GM18861 (cell line): ENCODE measurements around the gene FBXL12.
"Not testable (repeated sequence)": the region's sequence is repeated elsewhere in the genome, so short reads cannot be mapped to it uniquely, and the experiment has no call there.

Experiments
- ATAC-seq: cut with Tn5 transposase; IDR thresholded peaks from one replicate; pipeline ENCODE4 v1.9.1; 2021; ENCODE audit not compliant: unreplicated experiment

FBXL12 gene

DNA sequence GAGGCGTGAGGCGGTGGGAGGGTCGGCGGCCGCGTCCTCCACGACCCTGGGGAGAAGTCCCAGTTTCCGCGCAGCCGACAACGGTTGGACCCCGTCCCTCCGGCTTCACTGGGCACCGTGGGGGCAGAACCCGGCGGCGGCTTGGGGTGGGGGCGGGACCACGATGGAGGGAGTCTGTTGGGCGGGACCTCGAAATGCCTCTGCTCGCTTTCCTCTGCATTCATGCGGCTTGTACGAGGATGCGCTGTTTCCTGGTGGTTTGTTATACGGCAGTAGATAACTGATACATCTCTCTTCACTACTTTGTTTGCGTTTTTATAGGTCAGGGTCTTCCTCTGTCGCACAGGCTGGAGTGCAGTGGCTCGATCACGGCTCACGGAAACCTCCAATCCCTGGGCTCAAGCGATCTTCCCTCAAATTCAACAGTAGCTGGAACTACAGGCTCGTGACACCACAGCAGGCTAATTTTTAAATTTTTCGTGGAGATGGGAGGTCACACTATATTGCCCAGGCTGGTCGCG lies 25.7 kb downstream of the FBXL12 start:
- no peak for ATAC-seq

DNA sequence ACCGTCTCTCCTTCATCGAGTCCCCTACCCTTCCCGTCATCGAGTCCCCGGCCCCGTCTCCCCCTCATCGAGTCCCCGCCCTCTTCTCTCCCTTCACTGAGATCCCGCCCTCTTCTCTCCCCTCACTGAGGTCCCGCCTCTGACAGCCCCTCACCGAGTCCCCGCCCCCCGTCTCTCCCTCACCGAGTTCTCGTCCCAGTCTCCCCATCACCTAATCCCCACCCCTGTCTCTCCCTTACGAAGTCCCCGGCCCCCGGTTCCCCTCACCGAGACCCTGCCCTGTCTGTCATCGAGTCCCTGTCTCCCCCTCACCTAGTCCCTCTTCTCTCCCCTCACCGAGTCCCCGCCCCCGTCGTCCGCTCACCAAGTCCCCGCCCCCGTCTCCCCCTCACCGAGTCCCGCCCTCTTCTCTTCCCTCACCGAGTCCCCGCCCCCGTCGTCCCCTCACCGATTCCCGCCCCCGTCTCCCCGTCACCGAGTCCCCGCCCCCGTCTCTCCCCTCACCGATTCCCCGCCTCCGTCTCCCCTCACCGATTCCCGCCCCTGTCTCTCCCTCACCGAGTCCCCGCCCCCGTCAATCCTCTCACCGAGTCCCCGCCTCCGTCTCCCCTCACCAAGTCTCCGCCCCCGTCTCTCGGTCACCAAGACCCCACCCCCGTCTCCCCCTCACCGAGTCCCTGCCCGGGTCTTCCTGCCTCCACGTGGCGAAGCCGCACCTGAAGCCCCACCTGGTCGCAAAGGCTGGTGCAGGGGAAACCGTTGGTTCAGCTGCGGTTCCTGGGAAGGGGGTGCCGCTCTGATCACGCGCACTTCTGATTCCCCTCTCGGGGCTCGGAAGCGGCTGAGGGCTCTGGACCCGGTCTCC lies 26.4 kb downstream of the FBXL12 start:
- ATAC-seq, result no peak

DNA sequence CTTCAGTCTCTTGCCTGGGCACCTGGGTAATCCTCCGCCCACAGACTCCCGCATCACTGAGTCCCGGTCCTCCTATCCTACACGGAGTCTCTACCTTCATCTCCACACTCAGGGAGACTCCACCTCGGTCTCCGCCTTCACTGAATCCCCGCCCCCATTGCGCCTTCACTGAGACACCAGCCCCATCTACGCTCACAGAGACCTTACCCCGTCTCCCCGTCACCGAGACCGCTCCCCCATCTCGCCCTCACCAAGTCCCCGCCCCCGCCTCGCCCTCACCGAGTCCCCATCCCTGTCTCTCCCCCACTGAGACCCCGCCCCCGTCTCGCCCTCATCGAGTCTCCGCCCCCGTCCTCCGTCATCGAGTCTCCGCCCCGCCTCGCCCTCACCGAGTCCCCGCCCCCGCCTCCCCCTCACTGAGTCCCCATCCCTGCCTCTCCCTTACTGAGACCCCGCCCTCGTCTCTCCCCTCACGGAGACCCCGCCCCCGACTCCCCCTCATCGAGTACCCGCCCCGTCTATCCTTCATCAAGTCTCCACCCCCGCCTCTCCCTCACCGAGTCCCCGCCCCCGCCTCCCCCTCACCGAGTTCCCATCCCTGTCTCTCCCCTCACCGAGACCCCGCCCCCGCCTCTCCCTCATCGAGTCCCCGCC lies 27.2 kb downstream of the FBXL12 start:
- ATAC-seq, result no peak

DNA sequence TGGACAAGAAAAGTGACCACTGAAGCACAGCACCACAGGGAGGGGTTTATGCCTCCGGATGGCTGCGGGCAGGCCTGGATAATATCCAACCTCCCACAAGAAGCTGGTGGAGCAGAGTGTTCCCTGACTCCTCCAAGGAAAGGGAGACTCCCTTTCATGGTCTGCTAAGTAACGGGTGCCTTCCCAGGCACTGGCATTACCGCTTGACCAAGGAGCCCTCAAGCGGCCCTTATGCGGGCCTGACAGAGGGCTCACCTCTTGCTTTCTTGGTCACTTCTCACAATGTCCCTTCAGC lies 27.9 kb downstream of the FBXL12 start:
- ATAC-seq, result not testable (repeated sequence)

DNA sequence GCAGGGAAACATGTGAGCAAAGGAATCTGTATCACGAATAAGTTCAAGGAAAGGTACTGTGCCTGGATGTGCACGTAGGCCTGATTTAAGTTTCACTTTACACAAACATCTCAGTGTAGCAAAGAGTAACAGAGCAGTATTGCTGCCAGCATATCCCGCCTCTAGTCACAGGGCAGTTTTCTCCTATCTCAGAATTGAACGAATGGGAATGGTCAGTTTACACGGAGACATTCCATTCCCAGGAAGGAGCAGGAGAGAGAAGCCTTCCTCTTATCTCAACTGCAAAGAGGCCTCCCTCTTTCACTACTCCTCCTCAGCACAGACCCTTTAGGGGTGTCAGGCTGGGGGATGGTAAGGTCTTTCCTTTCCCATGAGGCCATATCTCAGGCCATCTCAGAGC lies 29.3 kb downstream of the FBXL12 start:
- ATAC-seq, result not testable (repeated sequence)

DNA sequence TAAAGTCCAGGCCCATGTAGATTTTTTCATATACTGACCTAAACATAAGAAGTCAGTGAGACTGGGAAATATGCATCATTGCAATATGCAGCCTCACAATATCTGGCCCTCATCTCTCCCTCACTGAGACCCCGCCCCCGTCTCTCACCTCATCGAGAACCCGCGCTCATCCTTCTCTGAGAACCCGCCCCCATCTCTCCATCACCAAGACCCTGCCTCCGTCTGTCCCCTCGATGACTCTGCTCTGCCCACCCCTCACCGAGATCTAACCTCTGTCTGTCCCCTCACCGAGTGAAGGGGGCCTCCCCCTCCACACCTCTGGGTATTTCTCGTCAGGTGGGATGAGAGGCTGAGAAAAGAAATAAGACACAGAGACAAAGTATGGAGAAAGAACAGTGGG lies 29.8 kb downstream of the FBXL12 start:
- ATAC-seq, result no peak

DNA sequence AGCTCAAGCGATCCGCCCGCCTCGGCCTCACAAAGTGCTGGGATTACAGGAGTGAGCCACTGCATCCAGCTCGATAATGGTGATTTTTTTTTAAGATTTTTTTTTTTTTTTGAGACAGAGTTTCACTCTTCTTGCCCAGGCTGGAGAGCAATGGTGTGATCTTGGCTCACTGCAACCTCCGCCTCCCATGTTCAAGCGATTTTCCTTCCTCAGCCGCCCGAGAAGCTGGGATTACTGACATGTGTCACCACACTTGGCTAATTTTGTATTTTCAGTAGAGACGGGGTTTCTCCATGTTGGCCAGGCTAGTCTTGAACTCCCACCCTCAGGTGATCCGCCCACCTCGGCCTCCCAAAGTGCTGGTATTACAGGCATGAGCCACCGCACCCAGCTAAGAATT lies 30.3 kb downstream of the FBXL12 start:
- not testable (repeated sequence) for ATAC-seq

DNA sequence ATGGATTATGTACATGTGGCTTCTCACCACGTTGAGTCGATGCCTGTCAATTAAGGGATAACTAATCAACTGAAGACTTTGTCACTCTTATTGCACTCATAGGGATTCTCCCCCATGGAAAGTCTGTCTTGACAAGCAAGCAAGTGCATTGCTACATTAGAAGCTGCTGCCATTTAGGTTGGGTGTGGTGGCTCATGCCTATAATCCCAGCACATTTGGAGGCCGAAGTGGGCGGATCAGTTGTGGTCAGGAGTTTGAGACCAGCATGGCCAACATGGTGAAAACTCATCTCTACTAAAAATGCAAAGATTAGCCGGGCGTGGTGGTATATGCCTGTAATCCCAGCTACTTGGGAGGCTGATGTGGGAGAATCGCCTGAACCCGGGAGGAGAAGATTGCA lies 32.1 kb downstream of the FBXL12 start:
- no peak for ATAC-seq

DNA sequence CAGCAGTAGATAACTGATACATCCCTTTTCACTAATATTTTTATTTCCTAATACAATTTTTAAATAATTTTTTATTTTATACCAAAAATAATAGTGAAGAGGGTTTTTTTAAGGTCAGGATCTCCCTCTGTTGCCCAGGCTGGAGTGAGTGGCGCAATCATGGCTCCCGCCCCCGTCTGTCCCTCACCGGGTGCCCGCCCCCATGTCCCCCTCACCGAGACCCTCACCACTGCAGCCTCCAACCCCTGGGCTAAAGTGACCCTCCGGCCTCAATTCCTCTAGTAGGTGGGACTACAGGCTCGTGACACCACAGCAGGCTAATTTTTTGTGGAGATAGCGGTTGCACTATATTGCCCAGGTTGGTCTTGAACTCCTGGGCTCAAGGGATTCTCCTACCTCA lies 32.5 kb downstream of the FBXL12 start:
- no peak for ATAC-seq

DNA sequence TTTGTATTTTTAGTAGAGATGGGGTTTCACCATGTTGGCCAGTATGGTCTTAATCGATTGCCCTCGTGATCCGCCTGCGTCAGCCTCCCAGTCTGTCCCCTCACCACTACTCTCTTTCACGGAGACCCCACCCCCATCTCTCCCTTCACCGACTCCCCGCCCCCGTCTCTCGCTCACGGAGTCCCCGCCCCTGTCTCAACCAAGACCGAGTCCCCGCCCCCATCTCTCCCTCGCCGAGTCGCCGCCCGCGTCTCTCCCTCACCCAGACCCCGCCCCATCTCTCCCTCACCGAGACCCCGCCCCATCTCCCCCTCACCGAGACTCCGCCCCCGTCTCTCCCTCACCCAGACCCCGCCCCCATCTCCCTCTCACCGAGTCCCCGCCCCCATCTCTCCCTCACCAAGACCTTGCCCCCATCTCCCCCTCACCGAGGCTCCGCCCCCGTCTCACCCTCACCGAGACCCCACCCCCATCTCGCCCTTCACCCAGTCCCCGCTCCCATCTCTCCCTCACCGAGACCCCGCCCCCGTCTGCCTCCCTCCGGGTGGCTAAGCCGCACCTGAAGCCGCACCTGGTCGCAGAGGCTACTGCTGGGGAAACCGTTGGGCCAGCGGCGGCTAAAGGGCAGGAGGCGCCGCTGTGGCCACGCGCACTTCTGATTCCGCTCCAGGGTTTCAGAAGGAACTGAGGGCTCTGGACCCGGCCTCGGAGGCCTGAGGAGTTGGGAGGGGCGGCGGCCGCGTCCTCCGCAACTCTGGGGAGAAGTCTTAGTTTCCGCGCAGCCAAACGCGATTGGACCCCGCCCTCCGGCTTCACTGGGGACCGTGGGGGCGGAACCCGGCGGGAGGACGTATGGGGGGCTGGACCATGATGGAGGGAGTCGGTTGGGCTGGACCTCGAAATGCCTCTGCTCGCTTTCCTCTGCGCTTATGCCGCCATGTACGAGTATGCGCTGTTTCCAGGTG lies 33.2 kb downstream of the FBXL12 start:
- peak; percentile 61 for ATAC-seq

DNA sequence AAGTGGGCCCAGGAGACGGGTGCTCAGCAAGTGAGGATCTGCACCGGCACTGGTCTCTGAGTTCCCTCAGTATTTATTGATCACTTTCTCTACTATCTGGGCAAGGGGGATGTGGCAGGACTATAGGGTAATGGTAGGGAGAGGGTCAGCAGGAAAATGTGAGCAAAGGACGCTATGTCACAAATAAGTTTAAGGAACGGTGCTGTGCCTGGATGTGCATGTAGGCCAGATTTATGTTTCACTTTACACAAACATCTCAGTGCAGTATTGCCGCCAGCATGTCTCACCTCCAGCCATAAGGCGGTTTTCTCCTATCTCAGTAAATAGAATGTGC lies 34.7 kb downstream of the FBXL12 start:
- ATAC-seq, result not testable (repeated sequence)

DNA sequence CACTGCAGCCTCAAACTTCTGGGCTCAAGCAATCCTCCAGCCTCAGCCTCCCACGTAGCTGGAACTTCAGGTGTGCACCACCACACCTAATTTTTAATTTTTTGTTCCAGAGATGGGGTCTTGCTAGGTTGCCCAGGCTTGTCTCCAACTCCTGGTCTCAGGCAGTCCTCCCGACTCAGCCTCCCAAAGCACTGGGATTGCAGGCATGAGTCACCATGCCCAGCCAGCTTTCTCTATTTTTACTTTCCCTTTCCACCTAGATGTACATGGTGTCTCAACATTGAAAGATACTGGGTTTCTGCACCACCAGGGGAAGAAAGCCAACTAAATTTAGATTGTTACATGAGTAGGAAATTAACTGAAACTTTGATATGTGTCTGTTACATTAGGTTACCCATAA lies 36.5 kb downstream of the FBXL12 start:
- ATAC-seq, result no peak

DNA sequence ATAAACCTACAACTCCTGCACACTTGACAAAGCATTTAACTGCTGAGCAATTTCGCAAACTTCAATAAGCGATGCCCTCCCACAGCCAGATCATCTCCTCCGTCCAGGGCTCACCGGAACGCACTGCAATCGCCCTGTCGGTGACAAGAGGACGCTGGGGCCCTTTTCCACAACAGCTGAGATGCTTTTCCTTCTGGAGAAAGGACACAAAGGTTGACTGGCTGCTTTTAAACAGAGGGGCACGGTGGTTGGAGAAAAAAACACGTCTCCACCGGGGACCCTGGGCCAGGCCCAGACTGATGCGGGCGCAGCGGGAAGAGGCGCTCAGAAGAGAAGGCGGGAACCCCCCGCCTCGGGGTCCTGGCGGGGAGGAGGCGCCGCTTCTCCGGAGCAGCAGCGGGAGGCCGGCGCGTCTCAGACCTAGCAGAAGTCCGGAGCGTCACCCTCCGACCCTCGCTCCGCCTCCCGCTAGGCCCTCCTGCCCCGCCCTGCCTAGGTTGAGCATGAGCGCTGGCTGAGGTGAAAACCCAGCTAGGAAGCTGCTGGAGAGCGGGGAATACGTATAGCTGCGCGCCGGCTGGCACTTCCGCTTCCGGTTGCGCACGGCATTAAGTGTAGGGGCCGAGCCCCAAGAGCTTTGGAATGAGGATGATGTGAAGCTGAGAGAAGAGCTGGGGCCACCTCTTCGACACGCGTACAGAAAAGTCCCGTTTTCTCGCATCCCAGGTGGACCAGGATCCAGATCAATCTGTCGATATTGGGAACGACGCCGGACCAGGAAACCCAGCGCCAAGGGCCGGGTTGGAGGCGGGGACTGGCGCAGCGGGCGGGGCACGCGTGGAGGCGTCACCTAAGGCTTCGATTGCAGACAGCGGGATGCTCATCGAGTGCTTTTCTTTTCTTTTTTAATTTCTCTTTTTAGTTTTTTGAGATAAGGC lies 50.4 kb downstream of the FBXL12 start, which contains the start of gene ZNF846:
Gene ZNF846, minus strand, starts transcription at position 564 of the 938 bp plus-strand sequence. CDS start 3,788 bp downstream, outside the sequence.
- ATAC-seq, result peak; percentile 94
